GM06990 (cell line): ENCODE results near the gene TMEM38B.

Source experiments
- DNase-seq: peaks from one replicate; pipeline ENCODE4 v3.0.0-alpha.2; 2011; ENCODE audit not compliant: insufficient read length; ENCODE audit errors: extremely low read depth
- H3K27me3 ChIP-seq: replicated peaks from 2 replicates; pipeline ENCODE4 v1.6.0; 2011; ENCODE audit warnings: low read length; ENCODE audit not compliant: control insufficient read depth, insufficient read depth
- H3K36me3 ChIP-seq: 2 replicates; pipeline ENCODE4 v1.5.1; 2011; ENCODE audit warnings: low read length; ENCODE audit not compliant: control insufficient read depth, insufficient read depth
- H3K4me3 ChIP-seq: replicated peaks from 2 replicates; pipeline ENCODE4 v1.5.1; 2011; ENCODE audit warnings: low read depth, mild to moderate bottlenecking, control low read depth, low read length
- TF ChIP-seq, protein P1 (sequence below): IDR thresholded peaks from 2 replicates; pipeline ENCODE4 v1.5.1; 2011; ENCODE audit warnings: low read length, control low read depth, mild to moderate bottlenecking, inconsistent platforms; ENCODE audit not compliant: insufficient read depth, poor library complexity, severe bottlenecking

The TMEM38B gene

DNA sequence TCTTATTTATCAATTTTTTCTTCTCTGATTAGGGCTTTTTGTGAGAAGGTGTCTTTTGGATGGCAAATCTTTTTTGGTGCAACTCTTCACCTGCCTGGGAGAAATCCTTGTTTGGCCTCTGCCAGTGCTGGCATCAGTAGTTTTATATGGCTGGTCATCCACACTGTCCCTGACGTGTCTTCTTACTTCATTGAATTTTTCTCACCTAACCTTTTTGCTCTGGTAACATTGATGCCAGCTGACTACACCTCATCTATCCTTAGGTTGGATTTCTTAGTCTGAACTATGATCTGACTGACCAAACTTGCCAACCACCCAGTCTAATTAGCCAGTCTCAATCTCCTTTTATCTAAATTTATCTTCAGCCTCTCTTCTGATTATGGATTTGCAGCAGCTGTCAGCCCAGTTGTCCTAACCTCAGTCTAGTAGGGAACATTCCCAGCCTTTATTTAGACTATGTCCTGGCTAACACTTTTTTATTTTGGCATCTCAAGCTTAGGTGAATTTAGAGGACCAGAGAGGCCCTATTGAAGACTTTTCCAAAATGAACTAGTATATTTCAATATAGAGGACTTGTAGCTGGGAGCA, 10.6 kb upstream of the TMEM38B start:
- no peaks in the 10 kb centered on the region for H3K27me3 ChIP-seq
- H3K36me3 ChIP-seq, result no peaks in the 10 kb centered on the region
- H3K4me3 ChIP-seq, result no peak overlapping the region
- TF ChIP-seq, protein P1, sequence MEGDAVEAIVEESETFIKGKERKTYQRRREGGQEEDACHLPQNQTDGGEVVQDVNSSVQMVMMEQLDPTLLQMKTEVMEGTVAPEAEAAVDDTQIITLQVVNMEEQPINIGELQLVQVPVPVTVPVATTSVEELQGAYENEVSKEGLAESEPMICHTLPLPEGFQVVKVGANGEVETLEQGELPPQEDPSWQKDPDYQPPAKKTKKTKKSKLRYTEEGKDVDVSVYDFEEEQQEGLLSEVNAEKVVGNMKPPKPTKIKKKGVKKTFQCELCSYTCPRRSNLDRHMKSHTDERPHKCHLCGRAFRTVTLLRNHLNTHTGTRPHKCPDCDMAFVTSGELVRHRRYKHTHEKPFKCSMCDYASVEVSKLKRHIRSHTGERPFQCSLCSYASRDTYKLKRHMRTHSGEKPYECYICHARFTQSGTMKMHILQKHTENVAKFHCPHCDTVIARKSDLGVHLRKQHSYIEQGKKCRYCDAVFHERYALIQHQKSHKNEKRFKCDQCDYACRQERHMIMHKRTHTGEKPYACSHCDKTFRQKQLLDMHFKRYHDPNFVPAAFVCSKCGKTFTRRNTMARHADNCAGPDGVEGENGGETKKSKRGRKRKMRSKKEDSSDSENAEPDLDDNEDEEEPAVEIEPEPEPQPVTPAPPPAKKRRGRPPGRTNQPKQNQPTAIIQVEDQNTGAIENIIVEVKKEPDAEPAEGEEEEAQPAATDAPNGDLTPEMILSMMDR, result no peak
- no peak for DNase-seq

DNA sequence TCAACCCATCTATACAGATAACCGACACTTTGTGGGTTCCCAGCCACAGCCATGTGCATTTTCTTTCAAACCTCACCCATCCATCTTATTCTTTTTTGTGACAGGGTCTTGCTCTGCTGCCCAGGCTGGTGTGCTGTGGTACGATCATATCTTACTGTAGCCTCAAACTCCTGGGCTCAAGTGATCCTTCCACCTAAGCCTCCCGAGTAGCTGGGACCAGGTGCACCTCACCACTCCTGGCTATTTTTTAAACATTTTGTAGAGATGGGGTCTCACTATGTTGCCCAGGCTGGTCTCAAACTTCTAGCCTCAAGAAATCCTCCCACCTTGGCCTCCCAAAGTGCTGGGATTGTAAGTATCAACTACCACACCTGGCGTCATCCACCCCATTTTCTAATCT, 7.4 kb upstream of the TMEM38B start:
- DNase-seq, result no peak
- Histone ChIP-seq H3K4me3 (no peak overlapping the region), H3K27me3 (no peaks in the 10 kb centered on the region), H3K36me3 (no peaks in the 10 kb centered on the region)
- TF ChIP-seq, protein P1, result no peak

DNA sequence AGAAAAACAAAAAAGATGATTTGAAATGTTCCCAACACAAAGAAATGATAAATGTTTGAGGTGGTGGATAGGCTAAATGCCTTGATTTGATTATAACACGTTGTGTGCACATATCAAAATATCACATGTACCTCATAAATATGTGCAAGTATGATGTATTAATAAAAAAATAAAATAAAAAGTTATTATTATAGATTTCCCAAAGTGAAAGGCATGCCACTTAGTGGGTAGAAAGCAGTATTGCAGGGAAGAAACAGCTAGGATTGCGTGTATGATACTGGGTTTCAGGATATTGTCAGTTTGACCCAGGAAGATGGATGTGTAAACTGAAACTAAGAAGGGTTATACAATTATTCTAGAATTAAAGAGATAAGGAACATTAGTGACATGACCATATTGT, 3.6 kb upstream of the TMEM38B start:
- TF ChIP-seq, protein P1, result peak; percentile 34
- Histone ChIP-seq H3K36me3 (no peaks in the 10 kb centered on the region), H3K4me3 (no peak overlapping the region), H3K27me3 (no peaks in the 10 kb centered on the region)
- no peak for DNase-seq

DNA sequence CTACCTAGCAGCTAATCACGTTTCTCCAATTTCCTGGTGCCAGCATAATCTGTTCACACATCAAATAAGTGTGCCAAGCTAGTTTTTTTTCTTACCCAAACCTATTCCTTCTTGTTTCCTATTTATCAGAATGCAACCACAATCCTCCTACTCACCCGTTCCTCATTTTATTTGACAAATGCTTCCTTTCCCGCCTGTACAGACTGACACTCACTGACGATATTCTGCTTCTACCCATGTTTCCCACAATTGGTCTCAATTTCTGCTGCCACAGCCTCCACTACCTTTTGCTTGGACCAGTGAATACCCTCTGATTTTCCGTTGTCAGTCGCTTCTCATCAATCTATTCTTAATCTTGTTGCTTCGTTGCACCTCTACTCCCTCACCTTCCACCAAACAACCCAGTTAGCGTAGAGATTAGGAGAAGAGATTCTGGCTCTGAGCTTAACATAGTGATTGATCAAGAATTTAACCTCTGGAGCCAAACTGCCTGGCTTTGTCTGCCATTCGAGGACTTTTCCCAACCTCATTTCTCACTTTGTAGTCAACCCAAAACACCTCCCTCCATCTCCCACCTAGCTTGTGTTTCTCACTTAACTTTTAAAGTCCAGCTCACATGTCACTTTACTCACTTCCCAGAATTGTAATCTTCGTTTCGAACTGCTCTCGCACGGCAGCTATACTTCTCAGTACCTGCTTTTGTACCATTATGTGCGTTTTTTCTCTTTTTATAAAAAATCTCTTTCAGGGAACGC, 729 bp upstream of the TMEM38B start:
- H3K4me3 ChIP-seq, result peak overlapping the region; percentile 73
- H3K27me3 ChIP-seq, result no peaks in the 10 kb centered on the region
- DNase-seq, result no peak
- TF ChIP-seq, protein P1, result no peak
- no peaks in the 10 kb centered on the region for H3K36me3 ChIP-seq

DNA sequence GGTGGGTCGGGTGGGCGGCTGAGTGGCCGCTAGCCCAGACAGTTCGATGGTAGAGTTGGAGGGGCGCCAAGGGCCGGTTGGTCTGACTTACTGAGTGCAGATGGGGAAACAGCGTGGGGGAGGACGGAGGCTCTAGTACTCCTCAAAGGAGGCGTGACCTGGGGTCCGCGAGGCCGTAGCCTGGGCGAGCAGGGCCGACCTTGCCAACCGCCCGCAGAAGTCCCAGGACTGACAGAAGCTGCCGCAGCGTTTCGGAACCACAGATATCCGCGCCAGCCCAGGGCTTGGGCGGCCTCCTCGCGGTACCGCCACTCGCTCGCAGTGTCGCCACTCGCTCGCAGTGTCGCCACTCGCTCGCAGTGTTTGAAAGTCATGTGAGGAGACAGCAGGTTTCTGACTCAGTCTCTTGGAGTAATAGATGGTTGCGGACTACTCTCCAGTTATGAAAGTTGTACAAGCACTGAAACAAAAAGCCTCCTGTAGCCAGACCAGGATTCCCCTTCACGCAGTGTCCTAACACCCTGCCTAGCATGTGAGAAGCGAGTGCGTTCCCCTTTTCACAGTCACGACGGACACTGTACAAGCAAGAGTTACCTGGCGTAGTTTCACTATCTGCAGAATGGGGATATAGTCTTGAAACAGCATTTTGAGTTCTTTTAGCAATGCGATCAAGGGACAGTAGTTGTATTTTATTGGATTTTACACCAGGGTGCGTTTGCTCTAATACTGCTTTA, 674 bp downstream of the TMEM38B start:
- peak overlapping the region; percentile 73 for H3K4me3 ChIP-seq
- H3K27me3 ChIP-seq, result no peaks in the 10 kb centered on the region
- H3K36me3 ChIP-seq, result no peaks in the 10 kb centered on the region
- TF ChIP-seq, protein P1, result no peak
- DNase-seq, result peak; percentile 79
